DMS 273 (cell line): ENCODE measurements around the gene FBXW2.
"Not testable (repeated sequence)": the region's sequence is repeated elsewhere in the genome, so short reads cannot be mapped to it uniquely, and the experiment has no call there.

ENCODE experiments used
- DNase-seq: peaks from one replicate; lab custom pipeline; 2025; ENCODE audit not compliant: unreplicated experiment; lab: John Stamatoyannopoulos, UW

FBXW2 gene, protein sequence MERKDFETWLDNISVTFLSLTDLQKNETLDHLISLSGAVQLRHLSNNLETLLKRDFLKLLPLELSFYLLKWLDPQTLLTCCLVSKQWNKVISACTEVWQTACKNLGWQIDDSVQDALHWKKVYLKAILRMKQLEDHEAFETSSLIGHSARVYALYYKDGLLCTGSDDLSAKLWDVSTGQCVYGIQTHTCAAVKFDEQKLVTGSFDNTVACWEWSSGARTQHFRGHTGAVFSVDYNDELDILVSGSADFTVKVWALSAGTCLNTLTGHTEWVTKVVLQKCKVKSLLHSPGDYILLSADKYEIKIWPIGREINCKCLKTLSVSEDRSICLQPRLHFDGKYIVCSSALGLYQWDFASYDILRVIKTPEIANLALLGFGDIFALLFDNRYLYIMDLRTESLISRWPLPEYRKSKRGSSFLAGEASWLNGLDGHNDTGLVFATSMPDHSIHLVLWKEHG

DNA sequence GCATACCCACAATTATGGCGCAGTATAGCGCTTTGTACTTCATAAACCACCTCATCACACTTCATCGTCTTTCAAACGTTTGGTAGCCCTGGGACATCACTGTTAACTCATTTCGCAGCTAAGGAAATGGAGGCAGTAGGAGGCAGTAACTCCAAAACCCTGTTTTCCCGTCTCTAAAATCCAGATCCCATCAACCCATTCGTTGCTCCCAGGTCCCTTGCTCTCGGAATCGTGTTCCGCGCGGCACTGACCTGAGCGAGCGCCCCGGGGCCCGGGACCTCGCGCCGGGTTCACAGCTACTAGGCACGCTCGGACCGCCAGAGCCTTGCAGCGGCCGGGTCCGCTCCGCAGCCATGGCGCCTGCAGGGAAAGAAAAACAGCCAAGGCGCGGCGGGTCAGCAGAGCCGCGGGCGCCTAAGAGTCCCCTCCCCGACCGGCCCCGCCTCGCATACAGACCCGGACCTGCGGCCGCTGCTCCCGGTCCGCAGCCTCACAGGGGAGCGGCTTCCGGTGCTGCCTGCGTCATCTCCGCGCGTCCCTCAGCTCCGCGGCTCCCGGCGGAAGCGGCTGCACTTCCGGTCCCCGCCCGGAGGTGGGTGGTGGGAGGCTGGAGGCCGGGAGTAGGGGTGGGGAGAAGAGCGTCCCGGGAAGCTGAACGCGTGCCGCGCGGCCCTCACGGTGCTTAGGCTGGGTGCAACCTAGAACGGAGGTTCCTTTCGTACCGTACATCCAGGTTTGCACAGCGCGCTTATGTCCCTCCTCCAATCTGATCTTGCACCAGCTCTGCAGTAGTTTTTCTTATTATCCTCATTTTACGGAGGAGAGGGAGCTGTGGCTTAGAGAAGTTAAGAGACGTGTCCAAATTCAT, at the start of gene FBXW2:
Gene FBXW2 (minus strand): TSS at position 519 of the 868 bp plus-strand sequence. CDS start 5,158 bp downstream, outside the sequence.
- peak; percentile 97 for DNase-seq

DNA sequence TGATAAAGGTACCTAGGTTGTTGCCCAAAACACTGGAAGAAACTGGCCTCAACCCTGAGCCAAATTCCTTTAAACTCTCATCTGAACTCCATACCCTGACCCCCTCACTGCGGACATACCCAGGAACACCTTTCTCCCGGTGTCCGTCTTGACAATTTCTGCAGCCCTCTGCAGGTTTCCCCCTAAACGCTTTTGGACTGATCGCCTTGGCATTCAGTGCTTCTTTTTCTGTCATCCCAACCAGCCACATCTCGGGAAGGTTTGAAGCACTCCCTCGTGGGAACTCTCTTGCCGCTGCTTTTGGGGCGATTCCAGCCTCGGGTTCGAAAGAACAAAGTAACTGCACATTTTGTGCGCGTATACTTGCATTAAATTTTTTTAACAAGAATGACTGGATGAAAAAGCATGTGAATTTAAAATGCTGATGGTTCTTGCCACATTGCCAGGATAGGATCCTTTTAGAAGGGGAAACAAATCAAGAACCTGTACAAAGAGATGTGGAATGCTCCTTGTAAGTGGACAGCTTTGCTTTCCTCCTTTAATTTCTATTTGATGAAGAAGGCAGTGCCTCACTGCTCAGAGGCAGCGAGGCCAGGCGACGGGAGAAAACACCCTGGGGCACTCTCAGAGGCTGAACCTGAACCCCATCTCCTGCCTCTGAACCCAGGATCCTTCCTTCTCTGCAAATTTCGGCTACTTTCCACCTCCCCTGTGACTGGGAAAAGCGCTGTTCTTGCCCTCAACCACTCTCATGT, 48.9 kb upstream of the FBXW2 start:
- DNase-seq = peak; percentile 55

DNA sequence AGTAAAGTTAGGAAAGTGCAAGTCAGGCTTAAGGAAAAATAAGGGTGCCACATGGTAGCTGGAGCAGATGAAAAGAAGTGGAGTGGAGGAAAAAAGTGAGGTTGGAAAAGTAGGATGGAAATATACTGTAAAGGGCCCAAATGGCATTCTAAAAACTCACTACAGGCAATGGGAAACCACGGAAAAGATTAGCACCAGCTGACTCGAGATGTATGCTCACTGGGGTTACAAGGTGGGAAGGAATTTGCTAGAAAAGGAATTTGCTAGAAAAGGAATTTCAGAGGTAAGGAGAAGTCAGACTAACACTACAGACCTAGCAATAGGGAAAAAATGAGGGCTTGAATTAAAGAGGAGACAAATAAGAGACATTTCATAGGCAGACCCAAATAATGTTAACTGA, 45.9 kb upstream of the FBXW2 start:
- DNase-seq = no peak

DNA sequence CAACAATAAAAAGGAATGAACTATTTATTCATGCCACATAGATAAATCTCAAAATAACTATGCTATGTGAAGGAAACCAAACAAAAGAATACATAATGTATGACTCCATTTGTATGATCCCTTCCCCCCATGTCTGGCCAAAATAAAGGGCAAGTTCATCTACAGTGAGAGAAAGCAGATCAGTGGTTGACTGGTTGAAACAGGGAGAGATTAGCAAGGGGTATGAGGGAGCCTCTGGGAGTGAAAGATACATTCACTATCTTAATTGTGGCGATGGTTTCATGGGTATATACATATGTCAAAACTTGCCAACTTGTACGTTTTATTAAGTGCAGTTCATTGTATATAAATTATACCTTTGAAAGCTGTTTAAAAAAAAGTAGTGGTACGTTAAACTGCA, 44.7 kb upstream of the FBXW2 start:
- DNase-seq = no peak

DNA sequence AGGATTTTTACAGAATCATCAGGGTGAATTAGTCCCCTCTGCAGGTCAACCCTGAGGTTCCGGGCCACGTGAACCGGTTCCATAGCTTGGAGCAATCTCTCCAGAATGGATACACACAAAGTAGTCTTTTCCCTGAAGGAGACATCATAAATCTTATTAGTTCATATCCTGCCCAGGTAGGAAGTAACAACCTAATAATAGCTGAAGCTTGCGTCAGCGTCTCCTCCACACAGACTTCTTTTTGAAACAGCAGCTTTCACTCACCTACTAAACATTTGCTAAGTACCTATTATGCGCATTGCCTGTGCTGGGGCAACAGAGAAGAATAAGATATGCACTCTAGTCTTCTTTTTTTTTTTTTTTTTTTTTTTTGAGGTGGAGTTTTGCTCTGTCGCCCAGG, 40.1 kb upstream of the FBXW2 start:
- DNase-seq = no peak

DNA sequence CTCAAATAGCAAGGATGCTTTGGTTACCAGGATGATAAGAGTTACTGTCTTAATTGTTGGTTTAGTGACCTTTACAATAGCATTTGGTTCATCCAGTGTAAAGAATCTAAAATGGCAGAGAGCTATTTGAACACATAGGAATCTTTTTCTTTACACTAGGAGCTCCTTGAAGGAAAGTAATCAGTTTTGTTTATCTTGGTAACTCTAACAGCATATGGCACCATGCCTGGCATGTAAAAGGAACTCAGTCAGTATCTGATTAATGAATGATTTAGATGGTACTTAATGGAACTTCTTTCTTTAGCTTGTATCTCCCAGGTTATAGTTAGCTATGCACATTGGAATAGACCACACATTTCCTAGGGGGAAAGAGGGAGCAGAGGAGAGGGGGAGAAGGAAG, 39.6 kb upstream of the FBXW2 start:
- no peak for DNase-seq

DNA sequence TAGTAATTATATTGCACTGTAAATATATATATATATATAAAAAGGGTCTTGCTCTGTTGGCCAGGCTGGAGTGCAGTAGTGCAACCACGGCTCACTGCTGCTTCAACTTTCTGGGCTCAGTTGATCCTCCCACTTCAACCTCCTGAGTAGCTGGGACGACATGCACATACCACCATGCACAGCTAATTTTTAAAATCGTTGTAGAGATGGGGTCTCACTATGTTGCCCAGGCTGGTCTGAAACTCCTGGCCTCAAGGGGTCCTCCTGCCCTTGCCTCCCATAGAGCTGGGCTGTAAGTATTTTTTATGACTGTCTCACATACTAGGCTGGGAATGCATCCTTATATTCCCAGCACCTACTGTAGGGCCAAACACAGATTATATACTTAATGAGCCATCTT, 37.6 kb upstream of the FBXW2 start:
- DNase-seq = no peak

DNA sequence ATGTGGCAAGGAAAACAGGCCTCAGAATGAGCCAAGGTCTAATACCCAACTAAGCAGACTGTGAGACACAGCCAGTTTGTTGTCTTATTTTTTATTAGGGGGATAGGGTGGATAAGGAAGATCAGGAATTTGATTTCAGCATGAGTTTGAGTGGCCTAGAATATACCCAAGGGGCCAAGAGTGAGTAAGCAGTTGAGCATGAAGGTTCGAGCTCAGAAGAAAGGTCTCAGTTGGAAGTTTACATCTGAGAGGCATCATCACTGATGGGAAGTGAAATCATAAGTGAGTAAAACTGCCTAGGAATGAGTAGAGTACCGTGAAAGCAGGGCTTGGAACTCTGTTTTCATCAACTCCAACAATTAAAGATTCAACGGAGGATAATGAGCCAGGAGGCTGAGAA, 36.9 kb upstream of the FBXW2 start:
- DNase-seq = no peak

DNA sequence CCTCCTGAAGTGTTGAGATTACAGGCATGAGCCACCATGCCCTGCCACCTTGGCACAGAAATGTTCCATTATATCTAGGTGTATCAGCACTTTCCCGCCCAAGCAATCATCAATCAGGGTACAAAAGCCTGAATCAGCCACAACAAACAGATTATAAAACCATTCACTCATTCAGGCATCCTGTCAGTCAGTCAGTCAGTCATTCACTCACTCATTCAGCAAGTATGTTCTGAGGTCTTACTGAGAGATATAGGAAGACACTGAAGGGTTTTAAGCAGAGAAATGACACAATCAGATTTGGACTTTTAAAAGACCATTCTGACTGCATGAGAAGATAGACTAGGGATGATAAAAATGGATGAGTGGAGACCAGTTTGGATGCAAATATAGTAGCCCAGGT, 36.4 kb upstream of the FBXW2 start:
- no peak for DNase-seq

DNA sequence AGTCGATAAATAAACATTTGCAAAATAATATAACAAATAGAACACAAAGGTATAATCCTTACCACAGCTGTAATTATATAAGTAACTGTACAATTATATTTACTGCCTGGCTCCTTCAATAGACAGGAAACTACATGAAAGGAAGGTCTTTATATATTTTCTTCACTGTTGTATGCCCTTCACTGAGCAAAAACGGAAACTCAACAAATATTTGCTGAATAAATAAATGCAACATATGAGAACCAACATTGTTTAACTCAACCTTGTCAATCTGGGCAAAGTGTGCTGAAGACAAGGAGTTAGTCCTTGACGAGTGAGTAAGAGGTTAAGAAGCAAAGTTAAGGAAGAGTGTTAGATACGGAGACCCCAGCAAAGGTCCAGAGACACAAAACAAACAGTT, 26.9 kb upstream of the FBXW2 start:
- DNase-seq = no peak

DNA sequence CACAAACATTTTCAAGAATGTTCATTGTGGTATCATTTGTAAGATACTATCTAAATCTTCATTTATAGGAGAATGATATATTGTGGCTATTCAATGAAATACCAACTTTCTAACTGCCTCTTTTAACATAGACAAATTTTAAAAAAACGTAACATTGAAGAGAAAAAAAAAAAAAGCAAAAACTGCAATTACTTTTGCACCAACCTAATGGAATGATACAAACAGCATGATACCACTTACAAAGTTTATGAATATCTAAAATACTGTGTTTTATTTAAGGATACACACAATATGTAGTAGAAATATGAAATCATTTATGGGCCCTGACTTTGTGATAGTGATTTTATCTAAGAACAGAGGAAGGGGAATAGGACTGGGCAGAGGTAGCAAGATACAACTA, 25.4 kb upstream of the FBXW2 start:
- no peak for DNase-seq

DNA sequence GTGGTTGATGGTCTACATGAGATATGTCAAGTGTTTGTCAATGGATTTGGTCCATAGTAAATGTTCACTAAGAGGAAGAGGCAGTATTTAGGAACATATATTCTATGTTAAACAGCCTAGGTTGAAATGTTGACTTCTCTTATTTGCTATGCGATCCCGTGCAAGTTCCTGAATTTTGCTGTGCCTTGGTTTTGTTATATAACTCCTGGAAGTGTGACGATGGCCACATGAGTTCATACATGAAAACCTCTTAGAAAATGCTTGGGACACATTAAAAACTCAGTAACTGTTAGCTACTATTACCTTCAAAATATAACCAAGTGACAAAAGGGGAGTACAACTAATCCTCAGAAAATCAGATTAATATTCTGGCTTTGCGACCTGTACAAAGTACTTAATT, 21.9 kb upstream of the FBXW2 start:
- DNase-seq = no peak

DNA sequence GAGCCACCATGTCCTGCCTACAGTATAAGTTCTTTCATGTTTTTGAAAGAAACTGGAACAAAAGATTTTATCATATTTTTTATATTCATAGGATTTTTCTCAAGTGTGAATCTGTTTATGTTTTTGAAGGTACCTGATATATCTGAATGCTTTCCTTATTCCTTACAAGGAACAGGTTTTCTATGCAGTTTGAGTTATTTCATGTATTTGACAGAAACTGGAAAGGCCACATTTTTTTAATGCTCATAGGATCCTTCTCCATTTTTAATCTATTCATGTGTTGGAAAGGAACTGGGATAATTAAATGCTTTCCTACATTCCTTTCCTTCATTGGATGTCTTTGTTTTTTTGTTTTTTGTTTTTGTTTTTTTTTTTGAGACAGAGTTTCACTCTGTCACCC, 15.7 kb upstream of the FBXW2 start:
- DNase-seq = no peak

DNA sequence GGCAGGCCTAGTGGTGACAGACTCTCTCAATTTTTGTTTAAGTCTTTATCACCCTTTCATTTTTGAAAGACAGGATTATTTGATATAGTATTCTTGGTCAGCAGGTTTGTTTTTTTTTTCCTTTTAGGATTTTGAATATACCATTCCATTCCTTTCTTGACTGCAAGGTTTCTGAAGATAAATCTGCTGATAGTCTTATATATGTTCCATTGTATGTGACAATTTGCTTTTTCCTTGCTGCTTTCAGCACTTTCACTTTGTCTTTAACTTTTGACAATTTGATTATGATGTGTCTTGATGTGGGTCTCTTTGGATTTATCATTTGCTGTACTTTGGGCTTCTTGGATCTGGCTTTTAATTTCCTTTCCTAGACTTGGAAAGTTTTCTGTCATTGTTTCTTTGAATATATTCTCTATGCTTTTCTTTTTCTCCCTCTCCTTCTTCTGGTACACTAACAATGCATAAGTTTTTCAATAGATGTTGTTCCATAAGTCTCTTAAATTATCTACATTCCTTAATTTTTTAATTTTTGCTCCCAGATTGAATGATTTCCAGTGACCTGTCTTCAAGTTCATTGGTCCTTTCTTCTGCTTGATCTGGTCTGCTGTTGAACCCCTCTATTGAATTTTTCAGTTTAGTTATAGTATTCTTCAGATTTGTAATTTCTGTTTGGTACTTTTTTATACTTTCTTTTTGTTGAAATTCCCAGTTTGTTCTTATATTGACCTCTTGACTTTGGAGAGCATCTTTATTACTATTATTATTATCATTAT, 14.6 kb upstream of the FBXW2 start:
- no peak for DNase-seq

DNA sequence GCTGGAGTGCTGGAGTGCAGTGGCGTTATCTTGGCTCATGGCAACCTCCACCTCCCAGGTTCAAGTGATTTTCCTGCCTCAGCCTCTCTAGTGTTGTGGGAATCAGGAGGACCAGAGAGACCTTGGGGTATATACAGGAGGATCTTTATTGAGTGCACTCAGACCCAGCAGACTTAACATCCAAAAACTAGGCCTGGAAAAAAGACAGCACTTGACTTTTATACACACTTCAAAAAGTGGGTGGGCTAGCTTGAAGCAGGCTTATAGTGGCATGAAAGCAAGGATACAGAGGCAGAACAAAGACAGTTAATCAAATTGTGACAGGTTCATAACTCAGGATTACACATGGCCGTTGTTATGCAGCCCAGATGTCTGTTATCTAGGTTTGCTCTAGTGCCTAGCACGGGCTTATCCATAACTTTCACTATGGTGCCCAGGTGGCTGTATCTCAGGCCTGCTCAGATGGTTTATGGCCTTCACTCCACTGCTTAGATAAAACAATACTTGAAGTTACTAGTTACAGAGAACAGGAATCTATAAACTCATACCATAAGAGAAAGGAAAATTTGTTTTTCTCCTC, 11.7 kb upstream of the FBXW2 start:
- DNase-seq = not testable (repeated sequence)

DNA sequence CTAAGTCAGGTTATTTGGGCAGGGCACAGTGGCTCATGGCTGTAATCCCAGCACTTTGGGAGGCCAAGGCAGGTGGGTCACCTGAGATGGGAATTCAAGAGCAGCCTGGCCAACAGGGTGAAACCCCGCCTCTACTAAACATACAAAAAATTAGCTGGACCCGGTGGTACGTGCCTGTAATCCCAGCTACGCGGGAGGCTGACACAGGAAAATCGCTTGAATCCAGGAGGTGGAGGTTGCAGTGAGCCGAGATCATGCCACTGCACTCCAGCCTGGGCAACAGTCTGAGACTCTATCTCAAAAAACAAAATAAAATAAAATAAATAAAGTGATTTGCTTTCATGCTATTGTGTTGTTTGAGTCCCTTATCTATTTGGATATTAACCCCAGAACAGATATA, 8.2 kb upstream of the FBXW2 start:
- no peak for DNase-seq

DNA sequence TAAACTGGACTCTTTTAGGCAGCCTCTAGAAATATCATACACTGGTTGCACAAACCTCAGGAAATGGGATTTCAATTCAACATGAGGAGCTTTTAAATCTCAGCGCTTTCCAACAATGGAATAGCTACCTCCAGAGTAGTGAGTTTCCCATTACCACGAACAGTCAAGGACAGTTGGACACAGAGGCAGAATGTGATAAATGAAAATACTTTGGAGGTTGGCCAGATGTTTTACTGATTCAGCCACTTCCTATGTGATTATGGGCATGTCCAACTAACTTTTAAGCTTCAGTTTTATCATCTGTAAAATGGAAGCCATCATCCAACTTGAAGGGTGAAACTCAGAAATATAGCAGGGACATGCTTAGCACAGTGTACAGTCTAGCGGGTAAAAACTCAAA, 2.1 kb downstream of the FBXW2 start:
- no peak for DNase-seq

DNA sequence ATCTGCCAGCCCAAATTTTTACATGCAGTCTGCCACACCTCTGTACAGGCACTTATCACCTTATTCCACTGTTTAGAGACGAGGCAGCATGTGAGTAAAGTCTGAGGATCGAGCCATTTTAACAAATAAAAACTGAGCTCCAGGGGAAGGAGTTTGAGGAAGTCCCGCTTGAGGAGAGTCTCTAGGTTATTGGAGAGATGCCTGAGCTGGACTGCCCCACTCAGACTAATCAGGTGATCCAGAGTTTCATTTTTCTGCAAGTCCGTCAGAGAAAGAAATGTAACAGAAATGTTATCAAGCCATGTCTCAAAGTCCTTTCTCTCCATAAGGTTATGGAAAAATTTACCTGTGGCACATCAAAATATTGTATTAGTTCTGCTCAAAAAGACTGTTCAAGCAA, 5.3 kb downstream of the FBXW2 start:
- no peak for DNase-seq

DNA sequence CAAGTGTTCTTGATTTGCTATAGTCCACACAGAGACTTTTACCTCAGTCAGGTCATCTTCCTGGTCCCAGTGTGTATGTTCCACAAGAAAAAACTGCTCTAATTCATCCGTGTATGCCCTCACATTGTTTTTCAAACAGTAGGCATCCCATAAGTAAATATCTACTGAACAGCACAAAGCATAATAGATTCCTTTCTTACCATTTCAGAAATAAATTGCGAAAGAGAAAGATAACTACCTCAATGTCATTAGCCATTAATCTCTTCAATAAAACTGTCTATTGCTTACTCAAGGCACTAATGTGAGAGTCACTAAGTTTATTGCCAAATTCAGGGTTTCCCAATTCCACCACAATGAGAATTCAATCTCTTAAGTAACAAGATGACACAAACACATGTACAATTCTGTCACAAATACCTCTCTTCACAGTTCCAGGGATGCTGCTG, 9.6 kb downstream of the FBXW2 start:
- no peak for DNase-seq

DNA sequence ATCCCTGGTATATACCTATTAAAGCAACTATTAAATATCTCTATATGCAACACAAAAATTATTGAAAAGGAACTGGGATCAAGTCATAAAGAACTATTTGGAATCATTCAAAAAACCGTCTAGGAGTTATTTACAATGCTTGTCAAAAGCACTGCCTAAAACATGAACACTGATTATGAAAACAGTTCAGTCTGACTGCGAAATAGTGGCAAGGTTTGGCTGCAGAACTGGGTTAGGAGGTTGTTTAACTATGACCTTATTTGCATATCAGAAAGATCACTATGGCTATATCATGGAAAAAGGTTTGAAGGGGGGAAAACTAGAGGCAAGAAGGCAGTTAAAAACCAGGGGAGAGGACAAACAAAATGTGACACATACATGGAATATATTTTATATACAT, 12.0 kb downstream of the FBXW2 start:
- DNase-seq = no peak
